SH-SY5Y (cell line): ENCODE results near the gene KRTAP12-2.

Experiments
- GATA2 ChIP-seq: IDR thresholded peaks from 2 replicates; pipeline ENCODE4 v1.6.1; 2011; ENCODE audit warnings: mild to moderate bottlenecking, low read depth, low read length
- GATA3 ChIP-seq: IDR thresholded peaks from 2 replicates; pipeline ENCODE4 v1.6.1; 2011; ENCODE audit warnings: low read depth, mild to moderate bottlenecking, low read length, moderate library complexity

- TF ChIP-seq GATA3: no peak
- no peak for TF ChIP-seq GATA2
These were observed 22.9 kb downstream of the KRTAP12-2 start for GRCh38 chr21:44643741-44644310.
